Measurements from ENCODE around the gene ABCA1. TPM values are rescaled to one million over a fixed set of nuclear protein-coding genes. Genes with fewer than 3 reads are reported as not detected.

ABCA1 gene
- total RNA-seq, 2 experiments from 2014 or later = 14.1 to 16.9 TPM

DNA sequence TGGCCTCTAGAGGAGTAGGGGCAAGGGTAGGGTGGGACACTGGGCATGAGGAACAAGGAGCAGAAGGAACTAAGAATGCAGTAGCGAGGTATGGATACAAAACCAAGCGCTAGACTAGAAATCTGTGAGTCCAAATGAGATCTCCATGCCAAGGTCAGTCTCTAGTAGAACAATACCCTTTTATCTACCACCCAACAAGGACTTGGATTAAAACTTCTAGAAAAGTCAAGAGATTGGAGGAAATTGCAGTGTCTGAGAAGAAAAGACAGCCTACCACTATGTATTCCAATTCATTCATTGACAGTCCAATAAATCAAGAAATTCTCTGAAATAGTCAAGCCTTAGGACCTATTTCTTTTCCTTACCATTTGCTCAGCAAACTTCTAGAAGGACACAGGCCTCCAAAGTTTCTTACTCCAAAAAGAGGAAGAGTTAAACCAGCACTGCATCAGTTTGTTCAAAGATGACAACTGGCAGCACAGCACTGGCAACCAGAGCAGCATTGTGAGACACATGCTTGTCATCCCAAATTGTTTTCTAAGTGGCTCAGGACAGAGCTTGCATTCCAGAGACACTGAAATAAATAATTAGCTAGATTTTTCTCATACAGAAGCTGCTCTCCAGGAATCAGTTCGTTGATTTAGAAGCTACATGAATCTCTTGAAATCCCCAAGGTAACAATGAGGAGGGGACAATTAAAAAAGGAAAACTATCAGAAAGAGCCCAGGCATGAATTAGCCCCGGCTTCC is 22.6 kb downstream of the ABCA1 start:
- ChIA-PET CTCF (interaction anchor here (0.6 kb wide), 1 partner anchor 12 kb away, joined by 3 read pairs; no protein-coding TSS in a partner anchor), POLR2A (interaction anchor here (0.5 kb wide), 1 partner anchor 487 kb away, joined by 3 read pairs; no protein-coding TSS in a partner anchor)
- Mint-ChIP-seq H3K4me1 (ENCODE audit: low read depth) (peaks cover 28% of the 10 kb centered on the region), H3K27ac (no peak overlapping the region), H3K9me3 (no peaks in the 10 kb centered on the region), H3K36me3 (ENCODE audit: low read depth) (peaks cover 14% of the 10 kb centered on the region), H3K4me3 (no peak overlapping the region), H3K27me3 (no peaks in the 10 kb centered on the region)
- no peaks in the 10 kb centered on the region for H3K27me3 ChIP-seq (ENCODE audit: control insufficient read depth in 1 of 2, insufficient read depth in 2 of 2, low read length in 2 of 2)
- H3K9me3 ChIP-seq (ENCODE audit: control insufficient read depth in 1 of 2, insufficient read depth in 1 of 2, low read length in 2 of 2) = no peaks in the 10 kb centered on the region
- H3K4me3 ChIP-seq (ENCODE audit: low read length) = no peak overlapping the region
- no peak for TF ChIP-seq CTCF (IDR thresholded peaks at IDR 0.05)
- H3K36me3 ChIP-seq (ENCODE audit: insufficient read depth, low read length) = no peaks in the 10 kb centered on the region
- intact Hi-C loops (cut with DNase I, micrococcal nuclease) = no loop called here
- H3K4me1 ChIP-seq (ENCODE audit: insufficient read depth, low read length) = peaks cover 3% of the 10 kb centered on the region
- H3K27ac ChIP-seq (ENCODE audit: low read depth in 1 of 2, low read length in 2 of 2) = no peak overlapping the region
- DNase-seq = no peak
- no peak for ATAC-seq (ENCODE audit: poor library complexity)

- intact Hi-C loops (cut with DNase I, micrococcal nuclease) = loop anchor here in 1 of 2 experiments (1.0 kb wide), 1 partner anchor 19 kb away; no protein-coding TSS in a partner anchor
- Mint-ChIP-seq H3K4me1 (ENCODE audit: low read depth) (peaks cover 21% of the 10 kb centered on the region), H3K36me3 (ENCODE audit: low read depth) (peaks cover 24% of the 10 kb centered on the region), H3K27ac (no peak overlapping the region), H3K9me3 (no peaks in the 10 kb centered on the region), H3K4me3 (no peak overlapping the region), H3K27me3 (no peaks in the 10 kb centered on the region)
- Histone ChIP-seq H3K36me3 (ENCODE audit: insufficient read depth, low read length) (no peaks in the 10 kb centered on the region), H3K4me3 (ENCODE audit: low read length) (no peak overlapping the region), H3K4me1 (ENCODE audit: insufficient read depth, low read length) (peaks cover 6% of the 10 kb centered on the region), H3K27ac (ENCODE audit: low read depth in 1 of 2, low read length in 2 of 2) (no peak overlapping the region), H3K27me3 (ENCODE audit: control insufficient read depth in 1 of 2, insufficient read depth in 2 of 2, low read length in 2 of 2) (no peaks in the 10 kb centered on the region), H3K9me3 (ENCODE audit: control insufficient read depth in 1 of 2, insufficient read depth in 1 of 2, low read length in 2 of 2) (no peaks in the 10 kb centered on the region)
- POLR2A ChIA-PET = no interaction called here
- CTCF ChIA-PET = no interaction called here
- no peak for TF ChIP-seq CTCF (IDR thresholded peaks at IDR 0.05)
- ATAC-seq (ENCODE audit: poor library complexity) = no peak
- DNase-seq = no peak
These were observed 24.3 kb downstream of the ABCA1 start for GRCh38 chr9:104903609-104904008.

DNA sequence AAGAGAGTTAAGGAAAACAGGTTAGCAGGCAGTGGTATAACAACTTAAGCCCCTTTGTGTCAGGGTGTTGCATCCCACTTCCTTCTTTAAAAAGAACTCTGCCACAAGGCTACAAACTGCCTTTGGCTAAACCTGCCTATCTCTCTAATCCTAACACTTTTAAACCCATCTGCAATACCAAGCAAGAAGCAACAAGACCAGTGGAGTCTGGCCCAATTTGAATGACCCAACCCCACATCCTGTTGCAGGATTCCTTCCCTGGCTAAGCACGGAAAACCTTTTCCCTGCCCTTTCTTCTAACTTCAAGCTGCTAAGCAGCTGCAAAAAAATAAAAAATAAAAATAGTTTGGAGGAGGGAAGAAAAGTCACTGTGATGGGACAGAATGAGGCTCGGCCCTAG is 27.1 kb downstream of the ABCA1 start:
- no peak for TF ChIP-seq CTCF (IDR thresholded peaks at IDR 0.05)

More for the DNA sequence above, 27.1 kb downstream of the ABCA1 start:
- Histone ChIP-seq H3K27me3 (ENCODE audit: control insufficient read depth in 1 of 2, insufficient read depth in 2 of 2, low read length in 2 of 2) (no peaks in the 10 kb centered on the region), H3K4me3 (ENCODE audit: low read length) (no peak overlapping the region), H3K27ac (ENCODE audit: low read depth in 1 of 2, low read length in 2 of 2) (no peak overlapping the region), H3K4me1 (ENCODE audit: insufficient read depth, low read length) (peaks cover 6% of the 10 kb centered on the region), H3K36me3 (ENCODE audit: insufficient read depth, low read length) (no peaks in the 10 kb centered on the region), H3K9me3 (ENCODE audit: control insufficient read depth in 1 of 2, insufficient read depth in 1 of 2, low read length in 2 of 2) (no peaks in the 10 kb centered on the region)
- H3K9me3 Mint-ChIP-seq = no peaks in the 10 kb centered on the region
- ATAC-seq (ENCODE audit: poor library complexity) (no peak), DNase-seq (no peak)
- no peak overlapping the region for H3K4me3 Mint-ChIP-seq
- no peak overlapping the region for H3K27ac Mint-ChIP-seq
- POLR2A ChIA-PET = no interaction called here
- peaks cover 12% of the 10 kb centered on the region for H3K4me1 Mint-ChIP-seq (ENCODE audit: low read depth)
- H3K27me3 Mint-ChIP-seq = no peaks in the 10 kb centered on the region
- intact Hi-C loops (cut with DNase I, micrococcal nuclease) = no loop called here
- CTCF ChIA-PET = no interaction called here
- H3K36me3 Mint-ChIP-seq (ENCODE audit: low read depth) = peaks cover 26% of the 10 kb centered on the region
